ENCODE results near the gene NFAM1. TPM values are rescaled to one million over a fixed set of nuclear protein-coding genes. Genes with fewer than 3 reads are reported as not detected.
A peak's percentile ranks its signal among the peaks of the same experiment; 100 is the strongest.

The NFAM1 gene
- polyA plus RNA-seq, 4 donors, result 0.22 to 1.9 (median 0.98) TPM

- H3K27me3 ChIP-seq (ENCODE audit: control insufficient read depth in 3 of 3, insufficient read depth in 3 of 3, low read length in 3 of 3), result peaks cover 0 to 8% (median 0%) of the 10 kb centered on the region in 3 donors
- no peak overlapping the region for H3K27ac ChIP-seq (ENCODE audit: low read depth in 1 of 3, low read length in 2 of 3)
- FAIRE-seq (no peak), DNase-seq (no peak)
- H3K4me1 ChIP-seq (ENCODE audit: control insufficient read depth in 3 of 3, insufficient read depth in 2 of 3, low read depth in 1 of 3, low read length in 2 of 3), result peaks cover 0 to 7% (median 0%) of the 10 kb centered on the region in 3 donors
- no peak overlapping the region for H3K4me3 ChIP-seq (ENCODE audit: low read depth in 1 of 3, low read length in 3 of 3)
- no peaks in the 10 kb centered on the region for H3K9me3 ChIP-seq (ENCODE audit: control insufficient read depth in 2 of 2, insufficient read depth in 1 of 2, low read depth in 1 of 2, low read length in 1 of 2)
- H3K36me3 ChIP-seq (ENCODE audit: control insufficient read depth in 3 of 3, insufficient read depth in 2 of 3, low read depth in 1 of 3, low read length in 3 of 3), result peaks cover 0 to 2% (median 0%) of the 10 kb centered on the region in 3 donors
Measured at GRCh38 chr22:42337356-42337755, 94.8 kb downstream of the NFAM1 start.

GRCh38 chr22:42336527-42337227 is 95.5 kb downstream of the NFAM1 start:
- H3K9me3 ChIP-seq (ENCODE audit: control insufficient read depth in 2 of 2, insufficient read depth in 1 of 2, low read depth in 1 of 2, low read length in 1 of 2), result no peaks in the 10 kb centered on the region
- H3K4me1 ChIP-seq (ENCODE audit: control insufficient read depth in 3 of 3, insufficient read depth in 2 of 3, low read depth in 1 of 3, low read length in 2 of 3), result peaks cover 0 to 7% (median 0%) of the 10 kb centered on the region in 3 donors
- H3K4me3 ChIP-seq (ENCODE audit: low read depth in 1 of 3, low read length in 3 of 3), result no peak overlapping the region
- 87 to 93% (median 92%) methylated on average over 11 of the region's 11 CpGs for WGBS, 3 donors
- no peak overlapping the region for H3K27ac ChIP-seq (ENCODE audit: low read depth in 1 of 3, low read length in 2 of 3)
- DNase-seq (no peak), FAIRE-seq (no peak)
- peaks cover 0 to 8% (median 0%) of the 10 kb centered on the region in 3 donors for H3K27me3 ChIP-seq (ENCODE audit: control insufficient read depth in 3 of 3, insufficient read depth in 3 of 3, low read length in 3 of 3)
- peaks cover 0 to 2% (median 0%) of the 10 kb centered on the region in 3 donors for H3K36me3 ChIP-seq (ENCODE audit: control insufficient read depth in 3 of 3, insufficient read depth in 2 of 3, low read depth in 1 of 3, low read length in 3 of 3)

- peaks cover 0 to 2% (median 0%) of the 10 kb centered on the region in 3 donors for H3K4me1 ChIP-seq (ENCODE audit: control insufficient read depth in 3 of 3, insufficient read depth in 2 of 3, low read depth in 1 of 3, low read length in 2 of 3)
- H3K27me3 ChIP-seq (ENCODE audit: control insufficient read depth in 3 of 3, insufficient read depth in 3 of 3, low read length in 3 of 3), result peaks cover 0 to 5% (median 0%) of the 10 kb centered on the region in 3 donors
- H3K36me3 ChIP-seq (ENCODE audit: control insufficient read depth in 3 of 3, insufficient read depth in 2 of 3, low read depth in 1 of 3, low read length in 3 of 3), result peaks cover 0 to 2% (median 0%) of the 10 kb centered on the region in 3 donors
- 44 to 67% (median 49%) methylated on average over 8 to 11 of the region's 11 CpGs for WGBS, 3 donors
- H3K9me3 ChIP-seq (ENCODE audit: control insufficient read depth in 2 of 2, insufficient read depth in 1 of 2, low read depth in 1 of 2, low read length in 1 of 2), result no peaks in the 10 kb centered on the region
- DNase-seq (peak in 1 of 2 donors; percentile 14), FAIRE-seq (no peak)
- no peak overlapping the region for H3K27ac ChIP-seq (ENCODE audit: low read depth in 1 of 3, low read length in 2 of 3)
- H3K4me3 ChIP-seq (ENCODE audit: low read depth in 1 of 3, low read length in 3 of 3), result no peak overlapping the region
Measured at GRCh38 chr22:42335839-42336378, 96.3 kb downstream of the NFAM1 start.

GRCh38 chr22:42334875-42335512 is 97.2 kb downstream of the NFAM1 start:
- no peak overlapping the region for H3K4me3 ChIP-seq (ENCODE audit: low read depth in 1 of 3, low read length in 3 of 3)
- no peak overlapping the region for H3K27ac ChIP-seq (ENCODE audit: low read depth in 1 of 3, low read length in 2 of 3)
- no peaks in the 10 kb centered on the region for H3K4me1 ChIP-seq (ENCODE audit: control insufficient read depth in 3 of 3, insufficient read depth in 2 of 3, low read depth in 1 of 3, low read length in 2 of 3)
- FAIRE-seq (no peak), DNase-seq (no peak)
- H3K36me3 ChIP-seq (ENCODE audit: control insufficient read depth in 3 of 3, insufficient read depth in 2 of 3, low read depth in 1 of 3, low read length in 3 of 3), result peaks cover 0 to 2% (median 0%) of the 10 kb centered on the region in 3 donors
- H3K9me3 ChIP-seq (ENCODE audit: control insufficient read depth in 2 of 2, insufficient read depth in 1 of 2, low read depth in 1 of 2, low read length in 1 of 2), result no peaks in the 10 kb centered on the region
- peaks cover 0 to 3% (median 0%) of the 10 kb centered on the region in 3 donors for H3K27me3 ChIP-seq (ENCODE audit: control insufficient read depth in 3 of 3, insufficient read depth in 3 of 3, low read length in 3 of 3)
- WGBS, 3 donors, result 74 to 82% (median 75%) methylated on average over 11 of the region's 11 CpGs

- WGBS, 3 donors, result 89 to 91% (median 91%) methylated on average over 8 of the region's 8 CpGs
- Histone ChIP-seq H3K27me3 (ENCODE audit: control insufficient read depth in 3 of 3, insufficient read depth in 3 of 3, low read length in 3 of 3) (no peaks in the 10 kb centered on the region), H3K4me3 (ENCODE audit: low read depth in 1 of 3, low read length in 3 of 3) (no peak overlapping the region), H3K9me3 (ENCODE audit: control insufficient read depth in 2 of 2, insufficient read depth in 1 of 2, low read depth in 1 of 2, low read length in 1 of 2) (no peaks in the 10 kb centered on the region), H3K36me3 (ENCODE audit: control insufficient read depth in 3 of 3, insufficient read depth in 2 of 3, low read depth in 1 of 3, low read length in 3 of 3) (peaks cover 0 to 2% (median 0%) of the 10 kb centered on the region in 3 donors), H3K27ac (ENCODE audit: low read depth in 1 of 3, low read length in 2 of 3) (no peak overlapping the region), H3K4me1 (ENCODE audit: control insufficient read depth in 3 of 3, insufficient read depth in 2 of 3, low read depth in 1 of 3, low read length in 2 of 3) (no peaks in the 10 kb centered on the region)
- DNase-seq (no peak), FAIRE-seq (no peak)
Measured at GRCh38 chr22:42333544-42333943, 98.7 kb downstream of the NFAM1 start.

GRCh38 chr22:42332089-42332488 is 100.1 kb downstream of the NFAM1 start:
- Histone ChIP-seq H3K4me1 (ENCODE audit: control insufficient read depth in 3 of 3, insufficient read depth in 2 of 3, low read depth in 1 of 3, low read length in 2 of 3) (no peaks in the 10 kb centered on the region), H3K9me3 (ENCODE audit: control insufficient read depth in 2 of 2, insufficient read depth in 1 of 2, low read depth in 1 of 2, low read length in 1 of 2) (no peaks in the 10 kb centered on the region), H3K27me3 (ENCODE audit: control insufficient read depth in 3 of 3, insufficient read depth in 3 of 3, low read length in 3 of 3) (no peaks in the 10 kb centered on the region), H3K27ac (ENCODE audit: low read depth in 1 of 3, low read length in 2 of 3) (no peak overlapping the region), H3K36me3 (ENCODE audit: control insufficient read depth in 3 of 3, insufficient read depth in 2 of 3, low read depth in 1 of 3, low read length in 3 of 3) (peaks cover 0 to 2% (median 0%) of the 10 kb centered on the region in 3 donors), H3K4me3 (ENCODE audit: low read depth in 1 of 3, low read length in 3 of 3) (no peak overlapping the region)
- 77 to 87% (median 85%) methylated on average over 7 of the region's 7 CpGs for WGBS, 3 donors
- no peak for FAIRE-seq
- no peak for DNase-seq

GRCh38 chr22:42331014-42331413 is 101.2 kb downstream of the NFAM1 start:
- no peak overlapping the region for H3K4me3 ChIP-seq (ENCODE audit: low read depth in 1 of 3, low read length in 3 of 3)
- H3K27ac ChIP-seq (ENCODE audit: low read depth in 1 of 3, low read length in 2 of 3), result no peak overlapping the region
- no peaks in the 10 kb centered on the region for H3K4me1 ChIP-seq (ENCODE audit: control insufficient read depth in 3 of 3, insufficient read depth in 2 of 3, low read depth in 1 of 3, low read length in 2 of 3)
- no peaks in the 10 kb centered on the region for H3K27me3 ChIP-seq (ENCODE audit: control insufficient read depth in 3 of 3, insufficient read depth in 3 of 3, low read length in 3 of 3)
- FAIRE-seq (no peak), DNase-seq (peak in 1 of 2 donors; percentile 29)
- no peaks in the 10 kb centered on the region for H3K9me3 ChIP-seq (ENCODE audit: control insufficient read depth in 2 of 2, insufficient read depth in 1 of 2, low read depth in 1 of 2, low read length in 1 of 2)
- WGBS, 3 donors, result 23 to 56% (median 48%) methylated on average over 22 of the region's 22 CpGs
- peaks cover 0 to 2% (median 0%) of the 10 kb centered on the region in 3 donors for H3K36me3 ChIP-seq (ENCODE audit: control insufficient read depth in 3 of 3, insufficient read depth in 2 of 3, low read depth in 1 of 3, low read length in 3 of 3)

Measured in small intestine (tissue), 7 donors.